H9 (cell line): ENCODE data around the gene CCNL1. TPM values are rescaled to one million over a fixed set of nuclear protein-coding genes. Genes with fewer than 3 reads are reported as not detected.

Experiments used
- DNase-seq: peaks from one replicate; pipeline ENCODE4 v3.0.0-alpha.2; 2017
- H2AFZ ChIP-seq: one replicate; pipeline ENCODE4 v1.6.1; 2013; ENCODE audit warnings: mild to moderate bottlenecking, low read length, control low read depth, moderate library complexity
- H2AK5ac ChIP-seq: 2 replicates; pipeline ENCODE4 v1.6.1; 2013; ENCODE audit warnings: low read length, control low read depth, mixed read lengths; ENCODE audit not compliant: insufficient read length
- H2BK120ac ChIP-seq: one replicate; pipeline ENCODE4 v1.6.1; 2013; ENCODE audit warnings: low read depth, mild to moderate bottlenecking, low read length, control low read depth, inconsistent platforms; ENCODE audit not compliant: poor library complexity, severe bottlenecking
- H2BK12ac ChIP-seq: 2 replicates; pipeline ENCODE4 v1.6.1; 2013; ENCODE audit warnings: low read length, control low read depth, mixed read lengths, low read depth; ENCODE audit not compliant: insufficient read length
- H2BK15ac ChIP-seq: 2 replicates; pipeline ENCODE4 v1.6.1; 2013; ENCODE audit warnings: low read depth, low read length, control low read depth
- H2BK20ac ChIP-seq: one replicate; pipeline ENCODE4 v1.6.1; 2013; ENCODE audit warnings: low read depth, mild to moderate bottlenecking, low read length, control low read depth, inconsistent platforms; ENCODE audit not compliant: poor library complexity, severe bottlenecking
- H2BK5ac ChIP-seq: 2 replicates; pipeline ENCODE4 v1.6.1; 2013; ENCODE audit warnings: low read length, control low read depth, mixed read lengths; ENCODE audit not compliant: insufficient read length
- H3K14ac ChIP-seq: 2 replicates; pipeline ENCODE4 v1.6.1; 2013; ENCODE audit warnings: low read length, control low read depth; ENCODE audit not compliant: insufficient read depth
- H3K18ac ChIP-seq: 2 replicates; pipeline ENCODE4 v1.6.1; 2013; ENCODE audit warnings: low read depth, mild to moderate bottlenecking, mixed read lengths, low read length, control low read depth; ENCODE audit not compliant: insufficient read length
- H3K23ac ChIP-seq: 2 replicates; pipeline ENCODE4 v1.6.1; 2013; ENCODE audit warnings: low read length, control low read depth, mixed read lengths, low read depth; ENCODE audit not compliant: insufficient read length
- H3K23me2 ChIP-seq: 2 replicates; pipeline ENCODE4 v1.6.1; 2013; ENCODE audit warnings: low read depth, mild to moderate bottlenecking, mixed read lengths, low read length, control low read depth; ENCODE audit not compliant: insufficient read length, poor library complexity, severe bottlenecking
- H3K27ac ChIP-seq: 2 replicates; pipeline ENCODE4 v1.5.1; 2013; ENCODE audit warnings: low read length, control low read depth, mixed read lengths, low read depth; ENCODE audit not compliant: insufficient read length
- H3K27me3 ChIP-seq: 2 replicates; pipeline ENCODE4 v1.6.1; 2013; ENCODE audit warnings: low read length, control low read depth, inconsistent platforms; ENCODE audit not compliant: insufficient read depth
- H3K4ac ChIP-seq: 2 replicates; pipeline ENCODE4 v1.6.1; 2013; ENCODE audit warnings: low read depth, mild to moderate bottlenecking, control low read depth, inconsistent platforms, low read length, moderate library complexity
- H3K4me1 ChIP-seq: 2 replicates; pipeline ENCODE4 v1.6.1; 2013; ENCODE audit warnings: low read length, control low read depth, inconsistent platforms; ENCODE audit not compliant: insufficient read depth
- H3K4me2 ChIP-seq: 2 replicates; pipeline ENCODE4 v1.6.1; 2013; ENCODE audit warnings: low read length, control low read depth, mixed read lengths; ENCODE audit not compliant: insufficient read length, insufficient read depth
- H3K56ac ChIP-seq: 2 replicates; pipeline ENCODE4 v1.6.1; 2013; ENCODE audit warnings: low read depth, mild to moderate bottlenecking, mixed read lengths, low read length, control low read depth; ENCODE audit not compliant: insufficient read length
- H3K79me1 ChIP-seq: 2 replicates; pipeline ENCODE4 v1.6.1; 2013; ENCODE audit warnings: low read depth, mild to moderate bottlenecking, moderate library complexity, low read length, control low read depth, inconsistent platforms; ENCODE audit not compliant: insufficient read depth, poor library complexity, severe bottlenecking
- H3K79me2 ChIP-seq: 2 replicates; pipeline ENCODE4 v1.6.1; 2013; ENCODE audit warnings: low read length, control low read depth, inconsistent platforms; ENCODE audit not compliant: insufficient read depth
- H3K9ac ChIP-seq: 2 replicates; pipeline ENCODE4 v1.6.1; 2013; ENCODE audit warnings: low read length, control low read depth, mixed read lengths; ENCODE audit not compliant: insufficient read length; ENCODE audit errors: extremely low read depth
- H3K9me3 ChIP-seq: one replicate; pipeline ENCODE4 v1.6.1; 2013; ENCODE audit warnings: low read depth, low read length, inconsistent platforms; ENCODE audit not compliant: control insufficient read depth
- H3T11ph ChIP-seq: one replicate; pipeline ENCODE4 v1.6.1; 2013; ENCODE audit warnings: mild to moderate bottlenecking, low read length, control low read depth, inconsistent platforms
- H4K20me1 ChIP-seq: one replicate; pipeline ENCODE4 v1.6.1; 2013; ENCODE audit not compliant: control insufficient read depth, insufficient read length, insufficient read depth
- H4K5ac ChIP-seq: 2 replicates; pipeline ENCODE4 v1.6.1; 2013; ENCODE audit warnings: low read depth, mild to moderate bottlenecking, mixed read lengths, low read length, control low read depth; ENCODE audit not compliant: insufficient read length
- H4K8ac ChIP-seq: replicated peaks from 2 replicates; pipeline ENCODE4 v1.6.1; 2013; ENCODE audit warnings: low read length, control low read depth, mixed read lengths, low read depth; ENCODE audit not compliant: insufficient read length
- H4K91ac ChIP-seq: 2 replicates; pipeline ENCODE4 v1.6.1; 2013; ENCODE audit warnings: low read depth, mild to moderate bottlenecking, moderate library complexity, mixed read lengths, low read length, control low read depth; ENCODE audit not compliant: insufficient read length
- H3K27ac Mint-ChIP-seq, 3 experiments: 2 replicates in 2 of 3; 3 replicates in 1 of 3; pipeline ENCODE4 v1.8.0; 2020 to 2021; ENCODE audit warnings: mixed read lengths in 3 of 3, mild to moderate bottlenecking in 1 of 3, moderate library complexity in 1 of 3
- H3K27me3 Mint-ChIP-seq: 2 replicates; pipeline ENCODE4 v1.8.0; 2021; ENCODE audit warnings: low read depth, mild to moderate bottlenecking, moderate library complexity, mixed read lengths
- H3K36me3 Mint-ChIP-seq, 3 experiments: 2 replicates in 2 of 3; 3 replicates in 1 of 3; pipeline ENCODE4 v1.8.0; 2020 to 2021; ENCODE audit warnings: low read depth in 3 of 3, mixed read lengths in 3 of 3; ENCODE audit not compliant: insufficient read depth in 1 of 3
- H3K4me1 Mint-ChIP-seq, 2 experiments: 2 replicates each; pipeline ENCODE4 v1.8.0; 2020; ENCODE audit warnings: mixed read lengths in 2 of 2
- H3K4me3 Mint-ChIP-seq, 2 experiments: 2 replicates in 1 of 2; 3 replicates in 1 of 2; pipeline ENCODE4 v1.8.0; 2020 to 2021; ENCODE audit warnings: mild to moderate bottlenecking in 2 of 2, mixed read lengths in 2 of 2, moderate library complexity in 1 of 2
- H3K9me3 Mint-ChIP-seq, 2 experiments: 2 replicates in 1 of 2; 3 replicates in 1 of 2; pipeline ENCODE4 v1.8.0; 2020; ENCODE audit warnings: mild to moderate bottlenecking in 2 of 2, mixed read lengths in 2 of 2, moderate library complexity in 1 of 2
- CTCF ChIP-seq: fragments of 200-600 bp; sonication (generic); conservative IDR thresholded peaks from 3 replicates; pipeline ENCODE4 v1.8.0; 2021; ENCODE audit warnings: antibody characterized with exemption, mild to moderate bottlenecking
- WGBS: extraction: QIAGEN DNeasy Blood & Tissue Kit; methylation state at CpG from one replicate; pipeline ENCODE4 v1.1.7; 2013; ENCODE audit warnings: missing lambda C conversion rate, low lambda C conversion rate, mixed read lengths; ENCODE audit not compliant: insufficient read length; ENCODE audit errors: extremely low coverage; 5-methylcytosine and 5-hydroxymethylcytosine counted together
- total RNA-seq: library from RNA; stranded (reverse); gene quantifications from 2 replicates; pipeline ENCODE4 v1.2.1, GENCODE V29; 2021

Gene CCNL1
- total RNA-seq, 1 experiment from 2014 or later, result 103 TPM

- H2BK5ac ChIP-seq, result no peak overlapping the region
- no peaks in the 10 kb centered on the region for H4K20me1 ChIP-seq
- no peak overlapping the region for H3K23ac ChIP-seq
- peaks cover 22% of the 10 kb centered on the region for H3K79me2 ChIP-seq
- H3K4me1 ChIP-seq, result no peaks in the 10 kb centered on the region
- no peaks in the 10 kb centered on the region for H3K9me3 ChIP-seq
- no peak overlapping the region for H4K91ac ChIP-seq
- H3K27me3 ChIP-seq, result no peaks in the 10 kb centered on the region
- H3K18ac ChIP-seq, result no peak overlapping the region
- no peak overlapping the region; a peak in 1 of 5 replicates for H3K4me3 Mint-ChIP-seq
- H4K8ac ChIP-seq, result no peak overlapping the region
- H2BK15ac ChIP-seq, result no peak overlapping the region
- no peak overlapping the region for H2AK5ac ChIP-seq
- peaks cover 4% of the 10 kb centered on the region for H3K23me2 ChIP-seq
- H3K27ac ChIP-seq, result no peak overlapping the region
- no peak overlapping the region for H2BK12ac ChIP-seq
- TF ChIP-seq CTCF, result no peak
- no peak overlapping the region for H3K4me2 ChIP-seq
- DNase-seq, result no peak
- H2BK20ac ChIP-seq, result no peak overlapping the region
- H3K14ac ChIP-seq, result no peak overlapping the region
- H3K9me3 Mint-ChIP-seq, result no peaks in the 10 kb centered on the region
- no peak overlapping the region for H3K27ac Mint-ChIP-seq
- H3K79me1 ChIP-seq, result no peaks in the 10 kb centered on the region
- H2BK120ac ChIP-seq, result no peak overlapping the region
- H4K5ac ChIP-seq, result no peak overlapping the region
- no peak overlapping the region for H3K9ac ChIP-seq
- no peak overlapping the region for H3T11ph ChIP-seq
- no peak overlapping the region for H2AFZ ChIP-seq
- peaks cover 31 to 34% of the 10 kb centered on the region in 2 experiments for H3K4me1 Mint-ChIP-seq
- no peak overlapping the region for H3K56ac ChIP-seq
- no peak overlapping the region for H3K4ac ChIP-seq
- H3K27me3 Mint-ChIP-seq, result no peaks in the 10 kb centered on the region
- WGBS, result 100% methylated on average over 1 of the region's 3 CpGs
- H3K36me3 Mint-ChIP-seq, result peaks cover 63 to 86% (median 85%) of the 10 kb centered on the region in 3 experiments
These were observed 4.4 kb downstream of the CCNL1 start for GRCh38 chr3:157155591-157155990.
